H1 (cell line): ENCODE measurements around the gene KIF26A. TPM values are rescaled to one million over a fixed set of nuclear protein-coding genes. Genes with fewer than 3 reads are reported as not detected.

Experiments
- CTCF ChIA-PET: fragments of 300-600 bp; sonication (Branson Sonifier 250); formaldehyde crosslinking; loops from one replicate; lab custom pipeline; 2021; ENCODE audit not compliant: partially characterized antibody; lab: Charles Lee
- POLR2A ChIA-PET: fragments of 300-600 bp; sonication (Branson Sonifier 250); formaldehyde crosslinking; loops from one replicate; lab custom pipeline; 2021; ENCODE audit warnings: inconsistent platforms; ENCODE audit not compliant: partially characterized antibody; lab: Charles Lee
- DNase-seq, 2 experiments: peaks; one replicate each; pipeline versions ENCODE4 v3.0.0 to v3.0.0-alpha.2; 2010 to 2022; ENCODE audit warnings: low spot score in 2 of 2, low read depth in 1 of 2, mixed read lengths in 1 of 2
- FAIRE-seq: peaks from 2 replicates; lab custom pipeline; 2011; peaks lifted over from hg19 to GRCh38; lab: Jason Lieb, UNC
- H2AFZ ChIP-seq: 2 replicates; pipeline ENCODE4 v1.8.1; 2012; ENCODE audit warnings: low read length, inconsistent platforms
- H2AK5ac ChIP-seq: 2 replicates; pipeline ENCODE4 v1.6.1; 2013; ENCODE audit warnings: low read depth, low read length
- H2BK120ac ChIP-seq: replicated peaks from 2 replicates; pipeline ENCODE3; 2013; ENCODE audit warnings: low read depth, low read length, inconsistent platforms
- H2BK12ac ChIP-seq: 2 replicates; pipeline ENCODE4 v1.6.1; 2013; ENCODE audit warnings: low read depth, low read length
- H2BK15ac ChIP-seq: 2 replicates; pipeline ENCODE4 v1.6.1; 2013; ENCODE audit warnings: low read length
- H2BK20ac ChIP-seq: 2 replicates; pipeline ENCODE4 v1.6.1; 2013; ENCODE audit warnings: low read length
- H2BK5ac ChIP-seq: 2 replicates; pipeline ENCODE4 v1.6.1; 2013; ENCODE audit warnings: low read depth, low read length
- H3K14ac ChIP-seq: 2 replicates; pipeline ENCODE4 v1.6.1; 2013; ENCODE audit warnings: inconsistent platforms; ENCODE audit not compliant: insufficient read length
- H3K18ac ChIP-seq: 2 replicates; pipeline ENCODE4 v1.6.1; 2013; ENCODE audit warnings: low read length; ENCODE audit errors: extremely low read depth
- H3K23ac ChIP-seq: 2 replicates; pipeline ENCODE4 v1.6.1; 2013; ENCODE audit warnings: inconsistent platforms; ENCODE audit not compliant: insufficient read length
- H3K23me2 ChIP-seq: 2 replicates; pipeline ENCODE4 v1.6.1; 2013; ENCODE audit warnings: low read depth, low read length
- H3K27ac ChIP-seq: 2 replicates; pipeline ENCODE4 v1.6.1; 2011; ENCODE audit warnings: low read depth, low read length, inconsistent platforms
- H3K27me3 ChIP-seq, 4 experiments: replicated peaks in 1 of 4; 1 replicate in 1 of 4; 2 replicates in 3 of 4; pipeline versions ENCODE4 v1.6.1 to v1.8.1; 2011 to 2013; ENCODE audit warnings: low read length in 3 of 4, mild to moderate bottlenecking in 3 of 4, inconsistent platforms in 2 of 4, mixed read lengths in 2 of 4, moderate library complexity in 1 of 4; ENCODE audit not compliant: control insufficient read depth in 3 of 4, insufficient read depth in 3 of 4; ENCODE audit errors: extremely low read depth in 1 of 4
- H3K36me3 ChIP-seq, 4 experiments: 2 replicates each; pipeline versions ENCODE4 v1.6.1 to v1.8.1; 2011 to 2013; ENCODE audit warnings: mild to moderate bottlenecking in 4 of 4, low read length in 3 of 4, moderate library complexity in 2 of 4, control low read depth in 1 of 4, inconsistent platforms in 1 of 4; ENCODE audit not compliant: insufficient read depth in 4 of 4, control insufficient read depth in 2 of 4
- H3K4ac ChIP-seq: replicated peaks from 2 replicates; pipeline ENCODE3; 2013; ENCODE audit warnings: low read length, low read depth, mixed read lengths, inconsistent platforms; ENCODE audit not compliant: insufficient read length
- H3K4me1 ChIP-seq, 4 experiments: replicated peaks in 1 of 4; 1 replicate in 1 of 4; 2 replicates in 3 of 4; pipeline versions ENCODE4 v1.6.1 to v1.8.1; 2011 to 2013; ENCODE audit warnings: low read length in 3 of 4, inconsistent platforms in 2 of 4, mixed read lengths in 1 of 4; ENCODE audit not compliant: insufficient read depth in 4 of 4, control insufficient read depth in 3 of 4
- H3K4me2 ChIP-seq, 2 experiments: 2 replicates each; pipeline versions ENCODE4 v1.6.1 to v1.8.1; 2011 to 2013; ENCODE audit warnings: low read depth in 2 of 2, low read length in 2 of 2, control low read depth in 1 of 2, inconsistent platforms in 1 of 2, mild to moderate bottlenecking in 1 of 2; ENCODE audit not compliant: insufficient read depth in 1 of 2
- H3K4me3 ChIP-seq, 4 experiments: fragments of 200-600, 300-600 bp in 1 of 4; sonication (generic), shearing (Covaris generic), sonication (Bioruptor Twin) in 1 of 4; 2 replicates each; pipeline versions ENCODE4 v1.5.1 to v1.8.1; 2011 to 2016; ENCODE audit warnings: low read length in 4 of 4, low read depth in 3 of 4, control low read depth in 2 of 4, inconsistent platforms in 2 of 4, mild to moderate bottlenecking in 2 of 4, mixed read lengths in 1 of 4, moderate library complexity in 1 of 4; ENCODE audit not compliant: insufficient read depth in 2 of 4; ENCODE audit errors: extremely low read depth in 1 of 4
- H3K56ac ChIP-seq: replicated peaks from 2 replicates; pipeline ENCODE3; 2013; ENCODE audit warnings: low read depth, mild to moderate bottlenecking, mixed read lengths, low read length, inconsistent platforms; ENCODE audit not compliant: insufficient read length
- H3K79me1 ChIP-seq: 2 replicates; pipeline ENCODE4 v1.6.1; 2013; ENCODE audit warnings: low read depth, low read length, control low read depth
- H3K79me2 ChIP-seq, 2 experiments: 2 replicates each; pipeline versions ENCODE4 v1.6.1 to v1.8.1; 2012 to 2013; ENCODE audit warnings: low read length in 2 of 2, mild to moderate bottlenecking in 2 of 2, inconsistent platforms in 1 of 2; ENCODE audit not compliant: insufficient read depth in 2 of 2, control insufficient read depth in 1 of 2
- H3K9ac ChIP-seq, 4 experiments: replicated peaks in 1 of 4; 1 replicate in 1 of 4; 2 replicates in 3 of 4; pipeline versions ENCODE4 v1.6.1 to v1.8.1; 2011 to 2013; ENCODE audit warnings: low read depth in 3 of 4, low read length in 3 of 4, control low read depth in 2 of 4, mild to moderate bottlenecking in 2 of 4, moderate library complexity in 2 of 4, inconsistent platforms in 1 of 4; ENCODE audit errors: extremely low read depth in 1 of 4
- H3K9me3 ChIP-seq, 2 experiments: 2 replicates each; pipeline versions ENCODE4 v1.6.1 to v1.8.1; 2012 to 2013; ENCODE audit warnings: mild to moderate bottlenecking in 2 of 2, moderate library complexity in 2 of 2, control low read depth in 1 of 2, inconsistent platforms in 1 of 2, low read depth in 1 of 2, low read length in 1 of 2, mixed read lengths in 1 of 2; ENCODE audit not compliant: insufficient read depth in 2 of 2
- H4K20me1 ChIP-seq, 2 experiments: replicated peaks in 1 of 2; 2 replicates each; pipeline versions ENCODE3 to v1.8.1; 2011 to 2013; ENCODE audit warnings: inconsistent platforms in 2 of 2, low read length in 2 of 2, mild to moderate bottlenecking in 1 of 2; ENCODE audit not compliant: insufficient read depth in 2 of 2, control insufficient read depth in 1 of 2
- H4K5ac ChIP-seq: 2 replicates; pipeline ENCODE4 v1.6.1; 2013; ENCODE audit warnings: low read length, low read depth, mixed read lengths, inconsistent platforms; ENCODE audit not compliant: insufficient read length
- H4K8ac ChIP-seq: 2 replicates; pipeline ENCODE4 v1.8.0; 2013; ENCODE audit warnings: mild to moderate bottlenecking, moderate library complexity, low read length, inconsistent platforms; ENCODE audit not compliant: insufficient read depth; ENCODE audit errors: extremely low read depth
- H4K91ac ChIP-seq: replicated peaks from 2 replicates; pipeline ENCODE3; 2013; ENCODE audit warnings: low read length, mixed read lengths, inconsistent platforms; ENCODE audit not compliant: insufficient read length
- BACH1 ChIP-seq: IDR thresholded peaks from 2 replicates; pipeline ENCODE4 v1.6.1; 2012; ENCODE audit warnings: low read length, improper control_type of control experiment
- CBX5 ChIP-seq: fragments of 300-800, 300-1000 bp; sonication (generic); IDR thresholded peaks from 2 replicates; pipeline ENCODE4 v1.7.1; 2016; ENCODE audit warnings: antibody characterized with exemption, low read length, low read depth
- HDAC2 ChIP-seq, 2 experiments: fragments of 300-600 bp in 1 of 2; sonication (generic) in 1 of 2; IDR thresholded peaks; 2 replicates each; pipeline ENCODE4 v1.6.1; 2011 to 2012; ENCODE audit warnings: low read depth in 2 of 2, low read length in 2 of 2, mild to moderate bottlenecking in 2 of 2, moderate library complexity in 2 of 2, borderline replicate concordance in 1 of 2, inconsistent platforms in 1 of 2
- KDM5A ChIP-seq: fragments of 200-600 bp; IDR thresholded peaks from 2 replicates; pipeline ENCODE4 v1.7.1; 2012; ENCODE audit warnings: mild to moderate bottlenecking, low read length, inconsistent platforms, mixed read lengths
- MAFK ChIP-seq: IDR thresholded peaks from 2 replicates; pipeline ENCODE4 v1.6.1; 2012; ENCODE audit warnings: low read depth, mild to moderate bottlenecking, improper control_type of control experiment, low read length
- RAD21 ChIP-seq, 2 experiments: IDR thresholded peaks in 1 of 2; conservative IDR thresholded peaks in 1 of 2; 2 replicates each; pipeline ENCODE4 v1.6.1; 2011; ENCODE audit warnings: low read depth in 2 of 2, low read length in 2 of 2, improper control_type of control experiment in 1 of 2, inconsistent platforms in 1 of 2, mild to moderate bottlenecking in 1 of 2, moderate library complexity in 1 of 2
- RXRA ChIP-seq: IDR thresholded peaks from 2 replicates; pipeline ENCODE4 v1.6.1; 2011; ENCODE audit warnings: low read depth, mild to moderate bottlenecking, low read length, moderate library complexity; ENCODE audit not compliant: insufficient read depth
- SRF ChIP-seq: IDR thresholded peaks from 2 replicates; pipeline ENCODE4 v1.6.1; 2011; ENCODE audit warnings: mild to moderate bottlenecking, low read depth, low read length, moderate library complexity
- SUZ12 ChIP-seq: fragments of 200-600 bp; sonication (generic); IDR thresholded peaks from 2 replicates; pipeline ENCODE4 v1.6.1; 2012; ENCODE audit warnings: mild to moderate bottlenecking, inconsistent platforms, low read length, moderate library complexity, mixed read lengths
- TAF1 ChIP-seq: IDR thresholded peaks from 2 replicates; pipeline ENCODE4 v1.6.1; 2011; ENCODE audit warnings: mild to moderate bottlenecking, low read depth, low read length
- TCF12 ChIP-seq: IDR thresholded peaks from 2 replicates; pipeline ENCODE4 v1.6.1; 2011; ENCODE audit warnings: low read depth, mild to moderate bottlenecking, low read length
- WGBS, 2 experiments: shearing (Covaris generic) in 1 of 2; methylation state at CpG; one replicate each; pipeline versions ENCODE4 v1.1.6 to v1.1.7; 2013 to 2015; ENCODE audit warnings: low lambda C conversion rate in 2 of 2, mixed read lengths in 2 of 2, inconsistent platforms in 1 of 2, low coverage in 1 of 2, missing lambda C conversion rate in 1 of 2; ENCODE audit not compliant: insufficient replicate concordance in 2 of 2, insufficient coverage in 1 of 2, insufficient read length in 1 of 2; ENCODE audit errors: extremely low coverage in 1 of 2, missing lambda C conversion rate in 1 of 2; 5-methylcytosine and 5-hydroxymethylcytosine counted together
- polyA plus RNA-seq, 7 experiments: library from polyadenylated mRNA; depleted of rRNA in 3 of 7; stranded (reverse) in 5 of 7; unstranded in 2 of 7; fragments of >200 nt in 5 of 7; fragments of 200-250 nt in 2 of 7; gene quantifications; 1 replicate in 5 of 7; 2 replicates in 1 of 7; 4 replicates in 1 of 7; pipeline versions ENCODE4 v1.2.1 to v1.2.3, GENCODE V29; 2011 to 2013; ENCODE audit warnings: missing spikeins in 2 of 7, mixed read lengths in 2 of 7
- total RNA-seq: library from RNA; stranded (reverse); fragmentation: NEBNext Ultra II Directional; extraction: Animal tissue kit (Norgen Biotek cat#: 25700); gene quantifications from 2 replicates; pipeline ENCODE4 v1.2.1, GENCODE V29; 2021
- TF ChIP-seq, protein P1 (sequence below): IDR thresholded peaks from 2 replicates; pipeline ENCODE4 v1.6.1; 2011; ENCODE audit warnings: low read depth, mild to moderate bottlenecking, low read length; ENCODE audit not compliant: insufficient read depth

The KIF26A gene
- total and polyA plus RNA-seq, 2 of the 8 experiments (the other 6 are each of a cell fraction or from before 2014, with no cell fraction given): 11.5 to 41.6 TPM

DNA sequence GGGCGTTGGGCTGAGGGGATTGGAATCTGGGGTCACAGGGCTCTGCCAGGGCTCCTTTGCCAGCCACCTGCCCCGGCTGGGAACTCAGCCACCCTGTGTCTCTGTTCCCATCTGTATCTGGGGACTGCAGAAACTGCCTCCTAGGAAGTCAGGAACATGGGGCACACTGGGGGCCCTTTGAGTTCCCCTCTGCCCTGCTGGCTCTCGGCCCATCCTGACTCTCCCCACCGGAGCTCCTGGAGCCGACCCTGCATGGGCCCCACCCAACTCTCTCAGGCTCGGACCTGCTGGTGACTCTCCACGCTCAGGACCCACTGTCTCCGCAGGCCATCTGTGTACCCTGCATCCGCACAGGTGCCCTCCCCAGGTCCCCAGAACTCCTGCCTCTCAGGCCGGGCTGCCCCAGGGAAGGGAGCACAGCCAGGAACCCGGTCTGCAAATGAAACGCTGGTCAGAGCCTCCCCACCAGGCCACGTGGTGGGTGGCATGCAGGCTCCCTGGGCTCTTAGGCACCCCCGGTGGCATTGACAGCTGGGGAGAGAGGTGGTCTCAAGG is 82.8 kb downstream of the KIF26A start:
- no peaks in the 10 kb centered on the region for H3K36me3 ChIP-seq
- no peak overlapping the region for H3K56ac ChIP-seq
- H2BK20ac ChIP-seq: 0 out of 2 replicates have a peak overlapping the region, but pooled peaks have one; percentile 10
- no peak overlapping the region for H3K27ac ChIP-seq
- H3K18ac ChIP-seq: no peak overlapping the region; the same call in 1 of the 2 replicates
- no peak overlapping the region for H2AK5ac ChIP-seq
- no peaks in the 10 kb centered on the region for H3K23me2 ChIP-seq
- DNase-seq (no peak), FAIRE-seq (no peak)
- H3K9ac ChIP-seq: no peak overlapping the region
- no peak overlapping the region for H3K23ac ChIP-seq
- H4K8ac ChIP-seq: no peak overlapping the region; the same call in 1 of the 2 replicates
- H4K5ac ChIP-seq: no peak overlapping the region
- H4K91ac ChIP-seq: no peak overlapping the region
- H2AFZ ChIP-seq: no peak overlapping the region
- H3K27me3 ChIP-seq: no peaks in the 10 kb centered on the region
- H2BK12ac ChIP-seq: no peak overlapping the region
- no peak overlapping the region for H2BK5ac ChIP-seq
- H3K79me1 ChIP-seq: no peaks in the 10 kb centered on the region
- H3K4me1 ChIP-seq: peaks cover 0 to 16% (median 6%) of the 10 kb centered on the region in 4 experiments; a peak in 5 of 7 replicates
- no peak overlapping the region for H3K4ac ChIP-seq
- H3K4me2 ChIP-seq: no peak overlapping the region
- no peak overlapping the region for H3K14ac ChIP-seq
- H3K4me3 ChIP-seq: no peak overlapping the region
- no peaks in the 10 kb centered on the region for H3K79me2 ChIP-seq
- ChIA-PET CTCF (interaction anchor here (0.6 to 1.7 kb wide), 6 partner anchors 14 to 144 kb away, joined by 3 to 5 read pairs (median 4); no protein-coding TSS in a partner anchor), POLR2A (no interaction called here)
- peak overlapping the region; percentile 72; the same call in 1 of the 2 replicates for H2BK15ac ChIP-seq
- WGBS, 2 experiments: 88% methylated on average over 11 of the region's 14 CpGs; no CpG with 5 or more reads in 1 of the 2 experiments
- no peaks in the 10 kb centered on the region for H4K20me1 ChIP-seq
- H2BK120ac ChIP-seq: no peak overlapping the region
- no peaks in the 10 kb centered on the region for H3K9me3 ChIP-seq
- TF ChIP-seq, protein P1, sequence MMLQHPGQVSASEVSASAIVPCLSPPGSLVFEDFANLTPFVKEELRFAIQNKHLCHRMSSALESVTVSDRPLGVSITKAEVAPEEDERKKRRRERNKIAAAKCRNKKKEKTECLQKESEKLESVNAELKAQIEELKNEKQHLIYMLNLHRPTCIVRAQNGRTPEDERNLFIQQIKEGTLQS: no peak
- TF ChIP-seq KDM5A (no peak), SUZ12 (no peak), CBX5 (no peak), RAD21 (IDR thresholded peaks at IDR 0.05 in 1 of 2, conservative IDR thresholded peaks at IDR 0.05 in 1 of 2; ENCODE audit: low read depth in 2 of 2, low read length in 2 of 2) (no peak), SRF (no peak), MAFK (no peak), RXRA (no peak), HDAC2 (IDR thresholded peaks at IDR 0.05; ENCODE audit: borderline replicate concordance in 1 of 2, low read depth in 2 of 2, low read length in 2 of 2) (no peak), BACH1 (no peak), TAF1 (no peak), TCF12 (no peak)
